Measurements from ENCODE around the gene TSPAN7.

Gene TSPAN7

GRCh38 chrX:38561126-38561868, at the start of gene TSPAN7:
TSS of gene TSPAN7 (plus strand) at chrX:38561542. CDS start at chrX:38561547, 5 bp downstream.
- DNase-seq (ENCODE audit: insufficient read length, low spot score) (peak; percentile 32), FAIRE-seq (no peak)
- no peak for TF ChIP-seq POLR2A (IDR thresholded peaks at IDR 0.05; ENCODE audit: low read depth, low read length)

GRCh38 chrX:38513112-38513742, 48.1 kb upstream of the TSPAN7 start:
- FAIRE-seq (no peak), DNase-seq (ENCODE audit: insufficient read length, low spot score) (no peak)
- no peak for TF ChIP-seq POLR2A (IDR thresholded peaks at IDR 0.05; ENCODE audit: low read depth, low read length)

GRCh38 chrX:38514016-38514854, 47.1 kb upstream of the TSPAN7 start:
- FAIRE-seq (no peak), DNase-seq (ENCODE audit: insufficient read length, low spot score) (no peak)
- no peak for TF ChIP-seq POLR2A (IDR thresholded peaks at IDR 0.05; ENCODE audit: low read depth, low read length)

GRCh38 chrX:38515291-38515690, 46.1 kb upstream of the TSPAN7 start:
- FAIRE-seq (no peak), DNase-seq (ENCODE audit: insufficient read length, low spot score) (no peak)
- TF ChIP-seq POLR2A (IDR thresholded peaks at IDR 0.05; ENCODE audit: low read depth, low read length) = no peak

- DNase-seq (ENCODE audit: insufficient read length, low spot score) (no peak), FAIRE-seq (no peak)
- no peak for TF ChIP-seq POLR2A (IDR thresholded peaks at IDR 0.05; ENCODE audit: low read depth, low read length)
These were observed 45.1 kb upstream of the TSPAN7 start for GRCh38 chrX:38516196-38516774.

- FAIRE-seq (no peak), DNase-seq (ENCODE audit: insufficient read length, low spot score) (no peak)
- no peak for TF ChIP-seq POLR2A (IDR thresholded peaks at IDR 0.05; ENCODE audit: low read depth, low read length)
These were observed 41.7 kb upstream of the TSPAN7 start for GRCh38 chrX:38519651-38520050.

GRCh38 chrX:38538134-38538533, 23.2 kb upstream of the TSPAN7 start:
- no peak for TF ChIP-seq POLR2A (IDR thresholded peaks at IDR 0.05; ENCODE audit: low read depth, low read length)
- DNase-seq (ENCODE audit: insufficient read length, low spot score) (no peak), FAIRE-seq (no peak)

GRCh38 chrX:38539748-38540147, 21.6 kb upstream of the TSPAN7 start:
- TF ChIP-seq POLR2A (IDR thresholded peaks at IDR 0.05; ENCODE audit: low read depth, low read length) = no peak
- DNase-seq (ENCODE audit: insufficient read length, low spot score) (no peak), FAIRE-seq (no peak)

GRCh38 chrX:38548508-38548907, 12.8 kb upstream of the TSPAN7 start:
- DNase-seq (ENCODE audit: insufficient read length, low spot score) = no peak
- TF ChIP-seq POLR2A (IDR thresholded peaks at IDR 0.05; ENCODE audit: low read depth, low read length) = no peak
- no peak for FAIRE-seq

- TF ChIP-seq POLR2A (IDR thresholded peaks at IDR 0.05; ENCODE audit: low read depth, low read length) = no peak
- no peak for FAIRE-seq
- no peak for DNase-seq (ENCODE audit: insufficient read length, low spot score)
These were observed 8.6 kb upstream of the TSPAN7 start for GRCh38 chrX:38552721-38553120.

- TF ChIP-seq POLR2A (IDR thresholded peaks at IDR 0.05; ENCODE audit: low read depth, low read length) = no peak
- no peak for DNase-seq (ENCODE audit: insufficient read length, low spot score)
- FAIRE-seq = no peak
These were observed 2.7 kb upstream of the TSPAN7 start for GRCh38 chrX:38558686-38559085.

GRCh38 chrX:38560776-38561125, 591 bp upstream of the TSPAN7 start:
- TF ChIP-seq POLR2A (IDR thresholded peaks at IDR 0.05; ENCODE audit: low read depth, low read length) = no peak
- FAIRE-seq = no peak
- no peak for DNase-seq (ENCODE audit: insufficient read length, low spot score)

- FAIRE-seq (no peak), DNase-seq (ENCODE audit: insufficient read length, low spot score) (no peak)
- TF ChIP-seq POLR2A (IDR thresholded peaks at IDR 0.05; ENCODE audit: low read depth, low read length) = no peak
These were observed 793 bp downstream of the TSPAN7 start for GRCh38 chrX:38561951-38562719.

Measured in H54 (cell line).